ENCODE results near the gene CROCC.

DNA sequence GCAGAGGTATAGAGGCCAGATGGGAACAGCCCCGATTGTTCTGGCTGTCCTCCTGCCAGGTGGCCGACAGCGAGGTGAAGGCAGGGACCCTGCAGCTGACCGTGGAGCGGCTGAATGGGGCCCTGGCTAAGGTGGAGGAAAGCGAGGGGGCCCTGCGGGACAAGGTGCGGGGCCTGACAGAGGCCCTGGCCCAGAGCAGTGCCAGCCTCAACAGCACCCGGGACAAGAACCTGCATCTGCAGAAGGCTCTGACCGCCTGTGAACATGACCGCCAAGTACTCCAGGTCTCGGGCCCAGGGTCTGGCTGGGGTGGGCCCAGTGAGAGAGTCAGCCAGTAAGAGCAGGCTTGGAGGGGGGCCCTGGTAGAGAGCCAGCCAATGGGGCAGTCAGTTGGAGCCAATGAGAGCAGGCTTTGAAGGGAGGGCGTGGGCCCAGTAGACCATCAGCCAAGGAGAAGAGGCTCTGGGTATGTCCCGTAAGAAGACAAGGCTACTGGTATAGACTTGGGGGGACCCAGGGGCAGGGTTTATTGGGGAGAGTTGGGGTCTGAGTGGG lies 47.4 kb downstream of the CROCC start:
- TF ChIP-seq POLR2A (IDR thresholded peaks at IDR 0.05), result no peak
- TF ChIP-seq, protein P1, sequence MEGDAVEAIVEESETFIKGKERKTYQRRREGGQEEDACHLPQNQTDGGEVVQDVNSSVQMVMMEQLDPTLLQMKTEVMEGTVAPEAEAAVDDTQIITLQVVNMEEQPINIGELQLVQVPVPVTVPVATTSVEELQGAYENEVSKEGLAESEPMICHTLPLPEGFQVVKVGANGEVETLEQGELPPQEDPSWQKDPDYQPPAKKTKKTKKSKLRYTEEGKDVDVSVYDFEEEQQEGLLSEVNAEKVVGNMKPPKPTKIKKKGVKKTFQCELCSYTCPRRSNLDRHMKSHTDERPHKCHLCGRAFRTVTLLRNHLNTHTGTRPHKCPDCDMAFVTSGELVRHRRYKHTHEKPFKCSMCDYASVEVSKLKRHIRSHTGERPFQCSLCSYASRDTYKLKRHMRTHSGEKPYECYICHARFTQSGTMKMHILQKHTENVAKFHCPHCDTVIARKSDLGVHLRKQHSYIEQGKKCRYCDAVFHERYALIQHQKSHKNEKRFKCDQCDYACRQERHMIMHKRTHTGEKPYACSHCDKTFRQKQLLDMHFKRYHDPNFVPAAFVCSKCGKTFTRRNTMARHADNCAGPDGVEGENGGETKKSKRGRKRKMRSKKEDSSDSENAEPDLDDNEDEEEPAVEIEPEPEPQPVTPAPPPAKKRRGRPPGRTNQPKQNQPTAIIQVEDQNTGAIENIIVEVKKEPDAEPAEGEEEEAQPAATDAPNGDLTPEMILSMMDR (IDR thresholded peaks at IDR 0.05), result no peak
